ENCODE results near the gene CFAP70.

- TF ChIP-seq NR1H2 (CRISPR knock-in tag; IDR thresholded peaks at IDR 0.05) (no peak), CTCF (IDR thresholded peaks at IDR 0.05) (no peak), USF1 (CRISPR knock-in tag; IDR thresholded peaks at IDR 0.05) (no peak), JUN (CRISPR knock-in tag; IDR thresholded peaks at IDR 0.05) (no peak), E2F1 (CRISPR knock-in tag; IDR thresholded peaks at IDR 0.05) (no peak), HMGXB4 (CRISPR knock-in tag; IDR thresholded peaks at IDR 0.05) (no peak), TCF7 (CRISPR knock-in tag; IDR thresholded peaks at IDR 0.05; ENCODE audit: low read depth) (no peak)
These were observed 112.4 kb downstream of the CFAP70 start for GRCh38 chr10:73246322-73246645.

Measured in WTC11 (cell line).